Measurements from ENCODE around the gene KMT2A.
A peak's percentile ranks its signal among the peaks of the same experiment; 100 is the strongest.

KMT2A gene

GRCh38 chr11:118435893-118436624 is at the start of gene KMT2A:
Gene KMT2A (plus strand): TSS chr11:118436492. CDS start chr11:118436513, 21 bp downstream.
- peak within 1 kb of the TSS; percentile 94 for H3K27ac ChIP-seq
- TF ChIP-seq CTCF (conservative IDR thresholded peaks at IDR 0.05): no peak

DNA sequence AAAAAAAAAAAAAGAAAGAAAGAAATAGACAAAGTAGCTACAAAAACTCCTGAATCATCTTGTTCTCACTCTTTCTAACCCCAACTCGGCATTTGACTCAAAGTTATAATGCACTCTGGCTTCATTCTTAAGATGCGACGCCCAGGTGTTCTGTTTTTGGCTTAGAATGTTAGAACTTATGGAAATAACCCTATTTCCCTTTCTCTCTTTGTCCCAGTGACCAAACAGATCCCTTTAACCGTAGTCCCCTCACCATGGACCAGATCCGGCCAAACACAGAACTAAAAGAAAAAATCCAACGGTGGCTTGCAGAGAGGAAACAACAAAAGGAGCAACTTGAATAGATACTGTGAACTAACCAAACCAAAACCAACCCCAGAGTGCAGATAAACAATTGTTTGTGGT is 40.2 kb upstream of the KMT2A start:
- no peak overlapping the region for H3K27ac ChIP-seq
- no peak for TF ChIP-seq ZFX (IDR thresholded peaks at IDR 0.05)
- TF ChIP-seq CTCF (conservative IDR thresholded peaks at IDR 0.05): no peak

DNA sequence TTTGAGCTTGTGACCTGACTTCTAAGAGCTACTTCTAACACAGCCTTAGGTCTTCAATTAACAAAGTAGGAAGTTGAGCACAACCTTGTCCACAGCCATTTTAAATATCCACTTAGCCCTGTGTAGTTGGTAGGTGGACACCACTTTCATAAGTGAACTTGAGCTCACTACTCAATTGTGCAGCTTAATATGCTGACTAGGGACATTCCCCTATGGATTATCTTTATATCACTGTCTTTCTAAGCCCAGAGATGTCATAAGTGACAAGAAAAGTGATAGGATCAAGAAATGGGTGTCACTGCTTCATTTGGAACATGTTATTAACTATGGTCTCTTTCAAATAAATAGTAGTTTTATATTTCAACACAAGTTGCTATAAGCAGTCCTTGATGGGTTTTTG is 38.8 kb upstream of the KMT2A start:
- no peak for TF ChIP-seq CTCF (conservative IDR thresholded peaks at IDR 0.05)
- TF ChIP-seq ZFX (IDR thresholded peaks at IDR 0.05): no peak
- H3K27ac ChIP-seq: no peak overlapping the region

GRCh38 chr11:118398791-118399559 is 37.3 kb upstream of the KMT2A start:
- no peak overlapping the region for H3K27ac ChIP-seq
- no peak for TF ChIP-seq ZFX (IDR thresholded peaks at IDR 0.05)
- TF ChIP-seq CTCF (conservative IDR thresholded peaks at IDR 0.05): no peak

GRCh38 chr11:118401151-118401879 is 35.0 kb upstream of the KMT2A start, which contains the start of gene ATP5MG:
Gene ATP5MG (plus strand): TSS chr11:118401606. CDS start chr11:118401666, 60 bp downstream.
- H3K27ac ChIP-seq: peak within 1 kb of the TSS; percentile 92
- TF ChIP-seq ZFX (IDR thresholded peaks at IDR 0.05) (peak; percentile 95), CTCF (conservative IDR thresholded peaks at IDR 0.05) (no peak; the same call in 1 of the 2 replicates)

DNA sequence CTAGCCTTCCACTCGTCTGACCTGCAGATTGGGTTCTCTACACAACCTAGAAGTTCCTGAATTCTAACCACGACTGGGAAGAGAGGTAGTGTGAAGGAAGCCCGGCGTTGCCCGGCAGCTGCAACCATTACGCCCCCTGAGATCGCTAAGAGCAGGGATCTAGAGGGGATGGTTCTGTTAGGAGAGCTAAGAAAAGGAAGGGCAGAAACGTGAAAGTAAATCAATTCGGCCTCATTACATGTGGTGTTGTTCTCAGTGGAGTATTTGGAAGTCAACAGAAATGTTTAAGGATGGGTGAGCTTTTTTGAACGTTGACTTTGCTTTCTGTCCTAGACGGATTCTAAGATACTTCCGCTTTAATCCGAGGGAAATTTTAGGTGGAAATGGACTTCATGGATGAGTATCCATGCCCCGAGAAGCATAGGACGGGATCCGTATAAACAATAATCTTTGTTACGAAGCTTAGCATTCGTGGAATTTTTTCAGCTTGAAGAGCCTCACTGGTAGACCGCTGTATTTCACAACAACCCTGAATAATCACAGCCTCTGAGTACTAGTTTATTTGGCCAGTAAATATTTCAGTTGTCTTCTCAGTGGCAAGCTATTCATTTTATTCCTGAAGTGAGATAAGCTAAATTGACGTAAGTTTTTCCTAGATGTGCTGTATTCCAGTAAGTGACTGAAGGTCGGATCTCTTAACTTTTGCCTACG is 34.3 kb upstream of the KMT2A start:
- H3K27ac ChIP-seq: peak overlapping the region; percentile 92
- TF ChIP-seq CTCF (conservative IDR thresholded peaks at IDR 0.05) (no peak; the same call in 1 of the 2 replicates), ZFX (IDR thresholded peaks at IDR 0.05) (peak; percentile 59)

DNA sequence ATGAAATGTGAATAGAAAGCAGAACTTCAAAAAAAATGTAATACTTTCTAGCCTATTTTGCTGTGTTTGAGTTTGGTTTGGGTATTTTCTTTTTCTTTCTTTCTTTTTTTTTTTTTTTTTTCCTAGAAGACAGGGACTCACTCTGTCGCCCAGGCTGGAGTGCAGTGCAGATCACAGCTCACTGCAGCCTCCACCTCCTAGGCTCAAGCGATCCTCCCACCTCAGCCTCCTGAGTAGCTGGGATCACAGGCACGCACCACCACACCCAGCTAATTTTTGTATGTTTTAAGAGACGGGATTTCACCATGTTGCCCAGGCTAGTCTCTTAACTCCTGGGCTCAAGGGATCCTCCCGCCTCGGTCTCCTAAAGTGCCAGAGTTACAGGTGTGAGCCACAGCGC is 33.7 kb upstream of the KMT2A start:
- H3K27ac ChIP-seq: peak overlapping the region; percentile 92
